GM19455 (cell line): ENCODE measurements around the gene TAF7.
"Not testable (repeated sequence)": the region's sequence is repeated elsewhere in the genome, so short reads cannot be mapped to it uniquely, and the experiment has no call there.

Experiments
- ATAC-seq: cut with Tn5 transposase; IDR thresholded peaks from one replicate; pipeline ENCODE4 v1.9.1; 2021; ENCODE audit not compliant: unreplicated experiment

TAF7 gene

GRCh38 chr5:141340781-141341354 lies 20.3 kb upstream of the TAF7 start:
- ATAC-seq: not testable (repeated sequence)

- no peak for ATAC-seq
Observed at GRCh38 chr5:141338538-141339306, 18.1 kb upstream of the TAF7 start, which contains the start of gene PCDHGA2. Gene PCDHGA2 (plus strand): TSS chr5:141338760.

- ATAC-seq: not testable (repeated sequence)
Observed at GRCh38 chr5:141332571-141332970, 12.0 kb upstream of the TAF7 start.

GRCh38 chr5:141330299-141331080 lies 9.9 kb upstream of the TAF7 start, which contains the start of gene PCDHGA1:
Gene PCDHGA1 (plus strand): TSS chr5:141330514.
- no peak for ATAC-seq

- ATAC-seq: no peak
Observed at GRCh38 chr5:141328231-141328630, 7.6 kb upstream of the TAF7 start.

GRCh38 chr5:141326088-141326854 lies 5.7 kb upstream of the TAF7 start:
- peak; percentile 96 for ATAC-seq

GRCh38 chr5:141322261-141322660 lies 1.7 kb upstream of the TAF7 start:
- no peak for ATAC-seq

- ATAC-seq: no peak
Observed at GRCh38 chr5:141319699-141320098, 885 bp downstream of the TAF7 start.

GRCh38 chr5:141319202-141319601 lies 1.4 kb downstream of the TAF7 start:
- no peak for ATAC-seq

GRCh38 chr5:141316963-141317362 lies 3.6 kb downstream of the TAF7 start:
- not testable (repeated sequence) for ATAC-seq

GRCh38 chr5:141313711-141314110 lies 6.9 kb downstream of the TAF7 start:
- ATAC-seq: no peak

GRCh38 chr5:141306630-141307029 lies 14.0 kb downstream of the TAF7 start:
- ATAC-seq: no peak

- no peak for ATAC-seq
Observed at GRCh38 chr5:141303756-141304155, 16.8 kb downstream of the TAF7 start, which contains the start of gene SLC25A2. Gene SLC25A2 (minus strand): TSS chr5:141304049. CDS start chr5:141303865, 184 bp downstream.

GRCh38 chr5:141298376-141298775 lies 22.2 kb downstream of the TAF7 start:
- ATAC-seq: no peak

GRCh38 chr5:141272906-141273305 lies 47.7 kb downstream of the TAF7 start:
- no peak for ATAC-seq

- ATAC-seq: no peak
Observed at GRCh38 chr5:141269195-141269594, 51.4 kb downstream of the TAF7 start.
